HFFc6 (cell line): ENCODE results near the gene COL6A2. TPM values are rescaled to one million over a fixed set of nuclear protein-coding genes. Genes with fewer than 3 reads are reported as not detected.
"Not testable (repeated sequence)": the region's sequence is repeated elsewhere in the genome, so short reads cannot be mapped to it uniquely, and the experiment has no call there.

Source experiments
- DNase-seq: peaks from one replicate; pipeline ENCODE4 v3.0.0-alpha.2; 2018
- H3K27ac Mint-ChIP-seq: 2 replicates; pipeline ENCODE4 v1.8.0; 2020; ENCODE audit warnings: mild to moderate bottlenecking, mixed read lengths
- H3K27me3 Mint-ChIP-seq: 2 replicates; pipeline ENCODE4 v1.8.0; 2021; ENCODE audit warnings: mild to moderate bottlenecking, moderate library complexity, mixed read lengths; ENCODE audit not compliant: insufficient read depth
- H3K36me3 Mint-ChIP-seq: 2 replicates; pipeline ENCODE4 v1.8.0; 2021; ENCODE audit warnings: low read depth, mixed read lengths
- H3K4me1 Mint-ChIP-seq: 2 replicates; pipeline ENCODE4 v1.8.0; 2020; ENCODE audit warnings: low read depth, mixed read lengths
- H3K4me3 Mint-ChIP-seq: 2 replicates; pipeline ENCODE4 v1.8.0; 2020; ENCODE audit warnings: mild to moderate bottlenecking, moderate library complexity, mixed read lengths
- H3K9me3 Mint-ChIP-seq: 2 replicates; pipeline ENCODE4 v1.8.0; 2020; ENCODE audit warnings: mild to moderate bottlenecking, mixed read lengths
- total RNA-seq, 6 experiments: library from RNA; stranded (reverse); fragmentation: NEBNext Ultra II Directional; extraction: Animal tissue kit (Norgen Biotek cat#: 25700); gene quantifications; 2 replicates in 1 of 6; 3 replicates in 5 of 6; pipeline ENCODE4 v1.2.3, GENCODE V29; 2021
- TF ChIP-seq, protein P1 (sequence below): fragments of 200-600 bp; sonication (generic); IDR thresholded peaks from 2 replicates; pipeline ENCODE4 v1.5.0; 2021; ENCODE audit warnings: antibody characterized with exemption, mild to moderate bottlenecking

COL6A2 gene
- total RNA-seq, 6 experiments from 2014 or later = 426 to 514 (median 467) TPM

GRCh38 chr21:46168238-46168637 lies 70.3 kb downstream of the COL6A2 start:
- Mint-ChIP-seq H3K27me3 (peaks cover 4% of the 10 kb centered on the region), H3K4me1 (no peaks in the 10 kb centered on the region), H3K9me3 (no peaks in the 10 kb centered on the region), H3K36me3 (no peaks in the 10 kb centered on the region), H3K4me3 (no peak overlapping the region), H3K27ac (no peak overlapping the region)
- no peak for DNase-seq
- TF ChIP-seq, protein P1, sequence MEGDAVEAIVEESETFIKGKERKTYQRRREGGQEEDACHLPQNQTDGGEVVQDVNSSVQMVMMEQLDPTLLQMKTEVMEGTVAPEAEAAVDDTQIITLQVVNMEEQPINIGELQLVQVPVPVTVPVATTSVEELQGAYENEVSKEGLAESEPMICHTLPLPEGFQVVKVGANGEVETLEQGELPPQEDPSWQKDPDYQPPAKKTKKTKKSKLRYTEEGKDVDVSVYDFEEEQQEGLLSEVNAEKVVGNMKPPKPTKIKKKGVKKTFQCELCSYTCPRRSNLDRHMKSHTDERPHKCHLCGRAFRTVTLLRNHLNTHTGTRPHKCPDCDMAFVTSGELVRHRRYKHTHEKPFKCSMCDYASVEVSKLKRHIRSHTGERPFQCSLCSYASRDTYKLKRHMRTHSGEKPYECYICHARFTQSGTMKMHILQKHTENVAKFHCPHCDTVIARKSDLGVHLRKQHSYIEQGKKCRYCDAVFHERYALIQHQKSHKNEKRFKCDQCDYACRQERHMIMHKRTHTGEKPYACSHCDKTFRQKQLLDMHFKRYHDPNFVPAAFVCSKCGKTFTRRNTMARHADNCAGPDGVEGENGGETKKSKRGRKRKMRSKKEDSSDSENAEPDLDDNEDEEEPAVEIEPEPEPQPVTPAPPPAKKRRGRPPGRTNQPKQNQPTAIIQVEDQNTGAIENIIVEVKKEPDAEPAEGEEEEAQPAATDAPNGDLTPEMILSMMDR = no peak

DNA sequence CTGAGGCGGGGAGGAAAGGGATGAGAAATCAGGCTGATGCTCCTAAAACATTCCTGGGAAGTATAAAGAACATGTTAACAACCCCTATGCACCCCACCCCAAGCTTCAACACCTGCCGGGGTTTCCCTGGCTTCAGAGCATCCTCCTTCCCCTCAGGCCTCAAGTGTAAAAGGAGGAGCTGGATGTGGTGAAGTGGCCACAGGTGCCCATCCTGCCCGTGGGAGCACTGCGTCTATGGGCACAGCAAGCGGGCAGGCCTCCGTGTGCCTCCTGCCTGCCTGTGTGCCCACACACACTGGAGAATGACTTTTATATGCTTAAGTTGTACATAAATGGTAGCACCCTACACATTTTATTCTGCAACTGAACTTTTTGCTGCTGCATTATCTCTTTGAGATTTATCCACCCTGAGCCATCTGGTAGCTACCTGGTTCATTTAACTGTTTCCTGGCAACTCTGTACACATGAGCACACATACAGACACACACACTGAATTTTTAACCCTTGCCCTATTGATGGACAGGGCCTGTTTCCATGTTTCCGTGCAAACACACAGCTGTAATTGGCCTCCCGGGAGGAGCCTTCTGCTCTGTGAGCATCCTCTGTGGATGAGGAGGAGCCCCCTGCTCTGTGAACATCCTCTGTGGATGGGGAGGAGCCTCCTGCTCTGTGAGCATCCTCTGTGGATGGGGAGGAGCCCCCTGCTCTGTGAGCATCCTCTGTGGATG lies 70.9 kb downstream of the COL6A2 start:
- Mint-ChIP-seq H3K4me3 (no peak overlapping the region), H3K27me3 (peaks cover 7% of the 10 kb centered on the region), H3K4me1 (no peaks in the 10 kb centered on the region), H3K9me3 (peaks cover 5% of the 10 kb centered on the region; the same call in 1 of the 2 replicates), H3K36me3 (no peaks in the 10 kb centered on the region), H3K27ac (no peak overlapping the region)
- TF ChIP-seq, protein P1 = no peak
- DNase-seq = no peak

- not testable (repeated sequence) for H3K4me1 Mint-ChIP-seq, DNase-seq, H3K27ac Mint-ChIP-seq, H3K4me3 Mint-ChIP-seq
- Mint-ChIP-seq H3K9me3 (peaks cover 20% of the 10 kb centered on the region), H3K27me3 (peaks cover 13% of the 10 kb centered on the region), H3K36me3 (peaks cover 13% of the 10 kb centered on the region)
Measured at GRCh38 chr21:46170436-46171193, 72.7 kb downstream of the COL6A2 start.

DNA sequence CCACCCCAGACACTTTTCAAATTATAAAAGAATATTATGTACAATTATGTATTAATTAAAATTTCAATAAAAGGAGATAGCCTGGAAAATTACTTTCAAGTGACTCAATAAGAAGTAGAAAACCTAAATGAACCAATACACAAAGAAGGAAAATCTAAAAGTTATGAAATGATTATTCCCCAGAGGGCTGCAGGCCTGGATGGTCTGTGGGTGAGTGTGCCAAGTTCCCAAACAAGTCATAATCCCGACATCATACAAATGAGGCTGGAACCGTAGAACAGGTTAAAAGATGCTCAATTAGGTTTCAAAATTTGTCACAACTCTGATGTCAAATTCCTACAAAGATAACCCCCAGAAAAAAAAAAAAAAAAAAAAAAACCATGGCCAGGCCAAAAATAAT lies 73.7 kb downstream of the COL6A2 start:
- TF ChIP-seq, protein P1 = no peak
- H3K9me3 Mint-ChIP-seq = peaks cover 30% of the 10 kb centered on the region

GRCh38 chr21:46171996-46172862 lies 74.3 kb downstream of the COL6A2 start:
- Mint-ChIP-seq H3K9me3 (peaks cover 36% of the 10 kb centered on the region), H3K4me1 (no peaks in the 10 kb centered on the region; the same call in 1 of the 2 replicates), H3K27ac (no peak overlapping the region), H3K36me3 (peaks cover 29% of the 10 kb centered on the region), H3K4me3 (no peak overlapping the region), H3K27me3 (peaks cover 13% of the 10 kb centered on the region)
- TF ChIP-seq, protein P1 = no peak
- no peak for DNase-seq

More for the DNA sequence above, 73.7 kb downstream of the COL6A2 start:
- Mint-ChIP-seq H3K36me3 (peaks cover 23% of the 10 kb centered on the region), H3K27ac (no peak overlapping the region), H3K4me1 (no peaks in the 10 kb centered on the region; the same call in 1 of the 2 replicates), H3K4me3 (no peak overlapping the region), H3K27me3 (peaks cover 13% of the 10 kb centered on the region)
- DNase-seq = no peak
